Astrocyte of the spinal cord (primary cell): ENCODE measurements around the gene NPAS3.

Source experiments
- DNase-seq: peaks from one replicate; pipeline ENCODE4 v3.0.0; 2011; ENCODE audit warnings: low read depth, low spot score
- H3K4me3 ChIP-seq: 2 replicates; pipeline ENCODE4 v1.5.1; 2011; ENCODE audit warnings: low read depth, mild to moderate bottlenecking, low read length, moderate library complexity
- in situ Hi-C: cut with HindIII; loops from 2 replicates; pipeline ENCODE4 v1.10.0; 2017; ENCODE audit warnings: low sequenced_read_pairs
- TF ChIP-seq, protein P1 (sequence below): IDR thresholded peaks from 2 replicates; pipeline ENCODE4 v1.5.1; 2012; ENCODE audit warnings: low read depth, mild to moderate bottlenecking, low read length, inconsistent platforms

NPAS3 gene

DNA sequence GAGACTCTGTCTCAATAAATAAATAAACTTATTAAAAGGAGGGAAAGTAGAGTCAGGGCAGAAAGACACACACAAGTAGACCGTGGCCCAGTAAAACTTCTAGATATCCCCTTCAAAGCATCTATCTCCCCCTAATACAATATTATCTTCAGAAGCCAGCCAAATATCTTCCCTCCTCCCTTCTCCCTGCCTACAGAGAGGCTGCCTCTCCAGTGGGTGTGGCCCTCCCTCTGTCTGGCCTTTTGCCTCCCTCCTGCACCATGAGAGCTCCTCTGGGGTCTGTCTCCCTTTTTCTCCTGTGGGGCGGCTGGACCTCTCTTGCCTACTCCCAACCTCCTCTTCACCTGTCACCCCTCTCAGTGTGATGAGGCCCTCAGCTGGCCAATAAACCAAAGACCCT, 873.0 kb downstream of the NPAS3 start:
- in situ Hi-C loops = no loop called here
- no peak for DNase-seq
- TF ChIP-seq, protein P1, sequence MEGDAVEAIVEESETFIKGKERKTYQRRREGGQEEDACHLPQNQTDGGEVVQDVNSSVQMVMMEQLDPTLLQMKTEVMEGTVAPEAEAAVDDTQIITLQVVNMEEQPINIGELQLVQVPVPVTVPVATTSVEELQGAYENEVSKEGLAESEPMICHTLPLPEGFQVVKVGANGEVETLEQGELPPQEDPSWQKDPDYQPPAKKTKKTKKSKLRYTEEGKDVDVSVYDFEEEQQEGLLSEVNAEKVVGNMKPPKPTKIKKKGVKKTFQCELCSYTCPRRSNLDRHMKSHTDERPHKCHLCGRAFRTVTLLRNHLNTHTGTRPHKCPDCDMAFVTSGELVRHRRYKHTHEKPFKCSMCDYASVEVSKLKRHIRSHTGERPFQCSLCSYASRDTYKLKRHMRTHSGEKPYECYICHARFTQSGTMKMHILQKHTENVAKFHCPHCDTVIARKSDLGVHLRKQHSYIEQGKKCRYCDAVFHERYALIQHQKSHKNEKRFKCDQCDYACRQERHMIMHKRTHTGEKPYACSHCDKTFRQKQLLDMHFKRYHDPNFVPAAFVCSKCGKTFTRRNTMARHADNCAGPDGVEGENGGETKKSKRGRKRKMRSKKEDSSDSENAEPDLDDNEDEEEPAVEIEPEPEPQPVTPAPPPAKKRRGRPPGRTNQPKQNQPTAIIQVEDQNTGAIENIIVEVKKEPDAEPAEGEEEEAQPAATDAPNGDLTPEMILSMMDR = no peak
- H3K4me3 ChIP-seq = no peak overlapping the region

DNA sequence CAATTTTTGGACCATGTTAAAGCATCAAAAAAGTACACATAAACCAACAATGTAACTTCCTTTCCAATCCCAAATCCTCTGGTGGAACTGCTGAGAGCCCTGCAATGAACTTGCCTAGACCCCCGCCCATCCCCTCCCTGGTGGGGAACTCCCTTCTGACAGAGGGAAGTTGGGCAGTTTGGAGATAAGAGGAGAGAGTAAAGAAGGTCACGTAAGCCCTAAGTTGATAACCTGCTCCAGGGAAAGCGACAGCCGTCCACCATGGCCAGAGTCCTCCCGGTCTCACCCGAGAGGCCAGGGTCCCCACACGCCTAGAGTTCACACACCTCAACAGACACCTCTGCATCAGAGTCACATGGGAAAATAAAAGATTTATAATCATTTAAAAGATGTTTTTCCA, 873.5 kb downstream of the NPAS3 start:
- TF ChIP-seq, protein P1 = no peak
- no peak for DNase-seq
- in situ Hi-C loops = no loop called here
- H3K4me3 ChIP-seq = no peak overlapping the region

GRCh38 chr14:33812601-33813000, 873.9 kb downstream of the NPAS3 start:
- TF ChIP-seq, protein P1 = no peak
- in situ Hi-C loops = no loop called here
- no peak for DNase-seq
- H3K4me3 ChIP-seq = no peak overlapping the region

DNA sequence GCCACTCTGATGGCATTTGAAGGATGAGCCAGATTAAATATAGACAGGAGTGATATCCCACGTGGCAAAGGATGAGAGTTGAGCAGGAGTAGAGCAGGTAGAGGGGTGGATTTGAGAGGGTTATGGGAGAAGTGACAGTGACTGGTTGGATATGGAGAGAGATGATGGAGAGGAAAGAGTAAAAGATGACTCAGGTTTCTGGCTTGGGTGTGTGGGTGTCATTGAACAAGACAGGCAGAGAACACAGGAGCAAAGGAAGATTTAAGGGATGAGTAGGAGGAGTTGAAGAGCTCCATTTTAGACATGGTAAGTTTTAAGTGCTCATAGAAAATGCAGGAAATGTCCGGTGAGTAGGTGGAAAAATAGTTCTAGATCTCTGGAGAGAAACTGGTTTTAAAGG, 875.3 kb downstream of the NPAS3 start:
- TF ChIP-seq, protein P1 = no peak
- in situ Hi-C loops = no loop called here
- no peak for DNase-seq
- H3K4me3 ChIP-seq = no peak overlapping the region

GRCh38 chr14:33833706-33834465, 895.2 kb downstream of the NPAS3 start:
- H3K4me3 ChIP-seq = no peak overlapping the region
- in situ Hi-C loops = no loop called here
- TF ChIP-seq, protein P1 = no peak
- no peak for DNase-seq

- no peak overlapping the region for H3K4me3 ChIP-seq
Observed at GRCh38 chr14:33834466-33835260, 896.0 kb downstream of the NPAS3 start.

More at GRCh38 chr14:33834466-33835260, 896.0 kb downstream of the NPAS3 start:
- no peak for DNase-seq
- TF ChIP-seq, protein P1 = no peak
- in situ Hi-C loops = no loop called here
